ENCODE measurements around the gene ATG13.

GRCh38 chr11:46616551-46617133, 711 bp upstream of the ATG13 start:
- TF ChIP-seq POLR2A (IDR thresholded peaks at IDR 0.05) (no peak), CTCF (IDR thresholded peaks at IDR 0.05) (no peak), EP300 (IDR thresholded peaks at IDR 0.05) (no peak)
